ENCODE data around the gene NRXN3. TPM values are rescaled to one million over a fixed set of nuclear protein-coding genes. Genes with fewer than 3 reads are reported as not detected.

The NRXN3 gene
- total RNA-seq, 1 donor from 2014 or later: not detected

DNA sequence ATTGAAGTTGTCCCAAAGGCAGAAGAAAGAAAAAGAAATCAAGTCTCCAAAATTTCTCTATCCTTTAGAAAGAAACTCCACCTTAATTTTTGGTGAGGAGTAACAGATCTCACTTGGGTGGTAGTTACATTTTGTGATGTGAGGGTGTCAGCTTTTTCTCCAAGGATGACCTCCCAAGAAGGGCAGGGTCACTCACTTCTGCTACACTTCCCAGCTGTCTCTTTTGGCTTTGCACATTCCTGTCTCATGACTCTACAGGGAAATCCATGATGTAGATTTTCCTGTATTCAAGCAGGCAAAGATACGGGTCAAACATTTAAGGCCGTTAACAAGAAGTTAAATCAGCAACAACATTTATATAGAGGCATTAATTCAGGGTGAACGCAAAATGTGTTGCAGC, 1016.4 kb downstream of the NRXN3 start:
- intact Hi-C loops (cut with micrococcal nuclease): no loop called here

GRCh38 chr14:79193689-79194477, 1023.7 kb downstream of the NRXN3 start:
- intact Hi-C loops (cut with micrococcal nuclease): no loop called here

- intact Hi-C loops (cut with micrococcal nuclease): no loop called here
These were observed 1026.0 kb downstream of the NRXN3 start for GRCh38 chr14:79196216-79196615.

DNA sequence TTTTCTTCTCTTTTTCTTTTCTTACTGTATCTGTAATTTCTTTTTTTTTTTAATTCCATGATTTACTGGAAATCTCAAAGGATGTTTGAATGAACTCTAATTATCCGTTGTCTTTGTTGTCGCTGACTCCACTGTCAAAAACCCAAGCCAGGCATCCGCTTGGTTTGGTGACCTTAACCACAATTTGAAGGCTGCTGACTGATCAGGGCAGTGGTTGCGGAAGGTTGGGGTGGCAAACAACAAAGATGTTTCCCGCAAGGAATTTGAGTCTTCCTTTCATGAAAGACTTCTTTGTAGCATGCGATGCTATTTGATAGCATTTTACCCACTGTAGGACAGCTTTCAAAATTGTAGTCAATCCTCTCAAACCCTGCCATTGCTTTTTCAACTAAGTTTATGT, 1027.3 kb downstream of the NRXN3 start:
- intact Hi-C loops (cut with micrococcal nuclease): no loop called here

- intact Hi-C loops (cut with micrococcal nuclease): no loop called here
These were observed 1029.0 kb downstream of the NRXN3 start for GRCh38 chr14:79199217-79199616.

GRCh38 chr14:79201564-79202207, 1031.5 kb downstream of the NRXN3 start:
- intact Hi-C loops (cut with micrococcal nuclease): no loop called here

GRCh38 chr14:79204591-79204990, 1034.4 kb downstream of the NRXN3 start:
- intact Hi-C loops (cut with micrococcal nuclease): no loop called here

DNA sequence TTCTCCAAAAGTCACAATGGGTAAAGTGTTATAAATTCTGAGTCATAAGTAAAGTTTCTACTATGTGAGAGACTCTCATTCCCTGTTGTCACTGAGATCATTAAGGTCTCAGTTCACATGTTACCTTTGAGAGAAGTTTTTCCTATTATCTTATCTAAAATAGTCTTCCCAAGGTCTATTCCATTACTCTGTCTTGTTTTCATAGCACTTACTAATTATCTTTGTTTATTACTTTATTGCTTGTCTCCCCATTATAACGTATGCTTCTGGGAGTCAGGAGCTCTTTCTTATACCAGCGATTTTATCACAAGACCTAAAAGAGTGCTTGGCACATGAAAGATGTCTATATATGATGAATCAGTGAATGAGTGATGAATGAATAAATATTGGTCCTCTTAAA, 1039.2 kb downstream of the NRXN3 start:
- intact Hi-C loops (cut with micrococcal nuclease): no loop called here

DNA sequence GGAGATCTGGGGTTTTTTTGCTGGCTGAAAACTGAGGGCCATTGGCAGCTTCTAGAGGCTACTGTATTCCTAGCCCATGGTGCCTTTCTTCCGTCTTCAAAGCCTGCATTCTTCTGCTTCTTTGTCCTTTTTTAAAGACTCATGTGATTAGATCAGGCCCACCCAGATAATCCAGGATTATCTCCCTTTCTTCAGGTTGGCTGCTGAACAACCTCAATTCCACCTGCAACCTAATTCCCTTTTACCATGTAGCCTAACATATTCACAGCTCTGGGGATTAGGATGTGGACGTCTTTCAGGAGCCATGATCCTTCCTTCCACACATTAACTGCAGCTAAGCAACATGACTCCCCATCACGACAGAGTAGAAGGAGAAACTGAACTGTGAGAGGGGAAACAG, 1055.6 kb downstream of the NRXN3 start:
- intact Hi-C loops (cut with micrococcal nuclease): no loop called here

DNA sequence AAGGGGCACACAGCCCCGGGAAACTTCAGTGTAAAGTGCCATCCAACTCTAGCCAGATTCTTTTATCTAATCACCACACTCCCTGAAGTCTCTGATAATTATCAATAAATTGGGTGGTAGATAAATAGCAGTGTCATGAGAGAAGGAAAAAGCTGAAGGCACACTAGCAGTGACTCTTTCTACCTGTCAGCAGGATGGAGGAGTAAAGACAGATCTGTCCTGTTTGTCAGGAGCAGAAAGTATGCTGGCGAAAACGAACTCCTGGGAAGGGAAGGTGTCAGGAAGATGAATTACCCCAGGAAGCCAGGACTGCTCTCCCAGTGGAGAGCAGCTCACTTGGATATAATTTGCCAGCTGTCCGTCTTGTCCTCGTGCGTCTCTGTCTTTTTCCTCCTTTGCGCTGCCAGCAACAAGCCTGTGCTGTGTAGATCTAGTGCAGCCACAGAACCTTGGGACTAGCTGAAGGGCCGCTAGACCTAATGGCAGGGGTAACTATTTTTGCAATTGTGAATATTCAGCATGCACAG, 1059.3 kb downstream of the NRXN3 start:
- intact Hi-C loops (cut with micrococcal nuclease): no loop called here

DNA sequence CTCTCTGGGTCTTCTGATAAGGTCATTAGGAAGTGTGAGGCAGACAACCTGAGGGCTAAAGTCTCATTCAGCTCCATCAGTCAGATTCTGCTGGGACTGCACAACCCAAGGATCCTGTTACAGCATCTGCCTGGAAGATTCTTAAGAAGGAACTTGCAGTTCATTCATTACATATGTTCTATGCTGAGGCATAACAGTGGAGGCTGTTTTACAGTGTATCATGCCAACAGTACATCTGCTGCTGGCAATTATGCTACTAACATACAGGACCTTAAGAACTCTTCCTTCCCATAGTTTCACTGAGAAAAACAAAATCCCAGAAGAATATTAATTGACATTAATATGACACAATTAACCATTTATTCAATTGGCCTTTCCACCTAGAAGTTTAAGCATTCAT, 1072.5 kb downstream of the NRXN3 start:
- intact Hi-C loops (cut with micrococcal nuclease): no loop called here

GRCh38 chr14:79246173-79246572, 1076.0 kb downstream of the NRXN3 start:
- intact Hi-C loops (cut with micrococcal nuclease): no loop called here

- intact Hi-C loops (cut with micrococcal nuclease): no loop called here
These were observed 1078.0 kb downstream of the NRXN3 start for GRCh38 chr14:79248126-79248525.

DNA sequence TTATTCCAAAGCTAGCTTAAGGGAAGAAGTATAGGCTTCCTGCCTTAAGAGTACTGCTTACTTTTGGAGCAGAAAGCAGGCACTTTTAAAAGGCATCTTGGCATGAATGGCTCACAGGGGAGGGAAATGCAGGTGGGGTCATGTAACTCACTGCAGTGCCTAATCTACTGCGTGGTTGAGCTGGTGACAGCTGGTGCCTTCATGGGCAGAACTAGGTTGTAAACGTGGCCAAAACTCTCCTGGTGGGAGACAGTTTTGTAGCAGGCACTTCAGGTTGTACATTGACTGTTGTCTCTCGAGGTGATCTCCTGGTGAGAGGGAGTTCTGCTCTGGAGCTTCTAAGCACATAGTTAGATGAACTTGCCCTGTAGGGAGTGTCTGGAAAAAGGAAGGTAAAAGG, 1078.6 kb downstream of the NRXN3 start:
- intact Hi-C loops (cut with micrococcal nuclease): no loop called here

GRCh38 chr14:79251278-79251677, 1081.1 kb downstream of the NRXN3 start:
- intact Hi-C loops (cut with micrococcal nuclease): loop anchor here (10.0 kb wide), 1 partner anchor 1814 kb away; no protein-coding TSS in a partner anchor

DNA sequence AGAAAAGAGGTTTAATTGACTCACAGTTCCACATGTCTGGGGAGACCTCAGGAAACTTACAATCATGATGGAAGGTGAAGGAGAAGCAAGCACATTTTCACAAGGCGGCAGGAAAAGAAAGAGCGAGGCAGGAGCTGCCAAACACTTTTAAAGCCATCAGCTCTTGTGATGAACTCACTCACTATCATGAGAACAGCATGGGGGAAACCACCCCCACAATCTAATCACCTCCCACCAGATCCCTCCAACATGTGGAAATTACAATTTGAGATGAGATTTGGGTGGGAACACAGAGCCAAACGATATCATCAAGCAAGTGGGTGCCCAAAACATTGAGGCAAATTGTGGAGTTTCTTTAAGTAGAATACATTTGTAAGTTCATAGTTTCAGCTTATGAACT, 1083.4 kb downstream of the NRXN3 start:
- intact Hi-C loops (cut with micrococcal nuclease): loop anchor here (10.0 kb wide), 1 partner anchor 1811 kb away; no protein-coding TSS in a partner anchor

DNA sequence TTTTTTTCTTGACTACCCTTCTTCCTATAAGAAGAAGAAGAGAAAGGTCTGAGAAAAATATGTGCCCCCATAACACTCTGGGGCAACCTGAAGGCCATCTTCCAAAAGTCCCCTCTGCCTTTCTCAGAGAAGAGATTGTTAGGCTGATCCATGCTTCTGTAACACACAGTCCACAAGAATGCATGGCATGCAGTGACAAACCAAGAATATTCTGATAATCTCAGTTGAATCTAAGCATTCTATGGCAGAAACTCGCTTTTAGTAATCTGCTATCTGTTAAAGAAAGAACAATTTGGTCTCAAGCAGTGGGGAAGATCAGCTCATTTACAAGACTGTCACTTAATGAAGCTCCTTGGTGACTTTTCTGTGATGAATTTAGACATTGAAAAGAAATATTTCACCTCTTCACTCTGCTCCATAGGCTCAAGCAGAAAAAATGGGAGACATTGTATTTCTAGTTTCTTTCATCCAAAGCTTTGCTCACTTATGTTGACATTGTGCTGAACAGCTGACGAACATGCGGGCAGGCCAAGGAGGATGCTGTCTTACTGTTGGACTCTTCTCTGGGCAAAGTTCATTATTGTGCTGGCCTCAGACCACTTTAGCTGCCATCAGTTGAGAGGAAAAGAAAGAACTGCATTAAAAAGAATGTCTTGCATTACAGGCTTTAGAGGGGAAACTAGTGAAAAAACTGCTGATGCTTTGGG, 1084.0 kb downstream of the NRXN3 start:
- intact Hi-C loops (cut with micrococcal nuclease): loop anchor here (10.0 kb wide), 1 partner anchor 1811 kb away; no protein-coding TSS in a partner anchor

DNA sequence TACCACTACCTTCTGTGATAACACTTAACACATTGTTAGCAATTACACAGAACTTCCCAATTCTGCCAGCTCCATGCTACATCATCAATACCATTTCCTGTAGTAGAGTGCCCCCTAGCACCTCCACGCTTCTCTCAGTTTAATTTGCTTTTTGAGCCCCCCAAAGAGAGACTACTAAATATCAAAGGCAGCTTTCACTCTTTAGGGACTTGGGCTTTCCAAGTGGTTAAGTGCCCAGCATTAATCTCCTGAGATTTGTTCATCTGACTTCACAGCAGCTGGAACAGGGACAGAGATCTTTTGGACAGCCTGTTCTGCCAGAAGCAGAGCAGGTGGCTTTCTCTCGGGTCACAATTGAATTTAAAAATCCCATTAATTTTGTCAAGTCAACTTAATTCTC, 1086.2 kb downstream of the NRXN3 start:
- intact Hi-C loops (cut with micrococcal nuclease): loop anchor here (10.0 kb wide), 1 partner anchor 1808 kb away; no protein-coding TSS in a partner anchor

DNA sequence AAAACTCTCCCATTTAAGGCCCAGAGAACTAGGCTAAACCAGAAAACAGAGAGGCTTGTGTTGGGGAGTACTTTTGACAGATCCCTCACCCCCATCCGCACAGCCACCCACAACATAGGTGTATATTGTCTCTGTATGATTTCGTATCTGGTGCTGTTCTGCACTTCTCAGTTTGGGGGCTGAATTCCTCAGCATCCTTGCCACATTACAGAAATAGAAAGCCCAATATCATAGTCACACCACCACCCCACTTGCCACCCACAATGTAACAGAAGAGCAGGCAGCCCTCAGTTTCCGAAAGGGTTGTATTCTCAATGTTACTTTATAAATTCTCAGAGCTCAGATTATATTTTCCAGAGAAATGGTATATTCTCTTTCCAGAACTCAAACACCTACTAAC, 1090.2 kb downstream of the NRXN3 start:
- intact Hi-C loops (cut with micrococcal nuclease): no loop called here

GRCh38 chr14:79265366-79265946, 1095.3 kb downstream of the NRXN3 start:
- intact Hi-C loops (cut with micrococcal nuclease): no loop called here

DNA sequence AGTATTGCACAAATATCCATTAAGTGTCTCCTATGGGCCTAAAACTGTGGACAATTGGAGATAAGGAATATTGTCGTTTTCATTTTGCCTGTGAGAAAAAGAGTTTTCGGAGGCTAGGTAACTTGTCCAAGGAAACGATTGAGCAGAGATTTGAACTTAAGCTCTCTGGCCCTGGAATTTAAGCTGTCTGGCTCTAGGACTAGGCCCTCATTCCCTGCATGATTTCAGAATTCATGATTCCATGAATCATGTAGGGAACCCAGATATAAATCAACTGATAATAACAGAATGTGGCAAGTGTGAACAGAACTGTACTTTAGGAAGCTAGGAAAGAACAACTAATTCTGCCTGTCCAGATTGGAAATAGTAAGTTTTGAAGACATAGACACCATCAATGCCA, 1100.2 kb downstream of the NRXN3 start:
- intact Hi-C loops (cut with micrococcal nuclease): no loop called here

Data from T-helper 1 cell treated with Interleukin-12 subunit alpha and Interleukin-12 subunit beta and Interleukin-4 antibody, amounts not matched to agents 30 ng/mL and 1 ng/mL, for 36 hours (primary cell).